ENCODE measurements around the gene SCAND1.
"Not testable (repeated sequence)": the region's sequence is repeated elsewhere in the genome, so short reads cannot be mapped to it uniquely, and the experiment has no call there.

The SCAND1 gene

GRCh38 chr20:35954200-35954906 lies at the start of gene SCAND1:
SCAND1 (minus strand) TSS chr20:35954502; CDS start chr20:35954284, 218 bp downstream.
- TF ChIP-seq CTCF (conservative IDR thresholded peaks at IDR 0.05; ENCODE audit: low read depth, low read length) = peak; percentile 91
- H3K4me3 ChIP-seq (ENCODE audit: low read length) = peak within 1 kb of the TSS; percentile 92
- DNase-seq (ENCODE audit: low read depth) = peak; percentile 92

- no peak for TF ChIP-seq CTCF (conservative IDR thresholded peaks at IDR 0.05; ENCODE audit: low read depth, low read length)
- DNase-seq (ENCODE audit: low read depth) = no peak
- H3K4me3 ChIP-seq (ENCODE audit: low read length) = no peak overlapping the region
These were observed 49.7 kb upstream of the SCAND1 start for GRCh38 chr20:36004045-36004444.

- H3K4me3 ChIP-seq (ENCODE audit: low read length) = no peak overlapping the region
- no peak for DNase-seq (ENCODE audit: low read depth)
- TF ChIP-seq CTCF (conservative IDR thresholded peaks at IDR 0.05; ENCODE audit: low read depth, low read length) = no peak
These were observed 48.6 kb upstream of the SCAND1 start for GRCh38 chr20:36002855-36003254.

- H3K4me3 ChIP-seq (ENCODE audit: low read length); DNase-seq (ENCODE audit: low read depth): not testable (repeated sequence)
These were observed 47.0 kb upstream of the SCAND1 start for GRCh38 chr20:36001331-36001730.

- not testable (repeated sequence) for H3K4me3 ChIP-seq (ENCODE audit: low read length); DNase-seq (ENCODE audit: low read depth)
These were observed 42.2 kb upstream of the SCAND1 start for GRCh38 chr20:35996492-35996891.

- peak; percentile 36 for DNase-seq (ENCODE audit: low read depth)
- no peak overlapping the region for H3K4me3 ChIP-seq (ENCODE audit: low read length)
- peak; percentile 98 for TF ChIP-seq CTCF (conservative IDR thresholded peaks at IDR 0.05; ENCODE audit: low read depth, low read length)
These were observed 40.7 kb upstream of the SCAND1 start for GRCh38 chr20:35994994-35995453.

- H3K4me3 ChIP-seq (ENCODE audit: low read length) = no peak overlapping the region
- DNase-seq (ENCODE audit: low read depth) = no peak
- TF ChIP-seq CTCF (conservative IDR thresholded peaks at IDR 0.05; ENCODE audit: low read depth, low read length) = peak; percentile 87
These were observed 38.5 kb upstream of the SCAND1 start for GRCh38 chr20:35992713-35993335.

- no peak overlapping the region for H3K4me3 ChIP-seq (ENCODE audit: low read length)
- no peak for DNase-seq (ENCODE audit: low read depth)
- peak; percentile 68 for TF ChIP-seq CTCF (conservative IDR thresholded peaks at IDR 0.05; ENCODE audit: low read depth, low read length)
These were observed 37.0 kb upstream of the SCAND1 start for GRCh38 chr20:35991142-35991771.

All from retinal pigment epithelial cell (primary cell).